ENCODE measurements around the gene APCDD1.

Gene APCDD1

DNA sequence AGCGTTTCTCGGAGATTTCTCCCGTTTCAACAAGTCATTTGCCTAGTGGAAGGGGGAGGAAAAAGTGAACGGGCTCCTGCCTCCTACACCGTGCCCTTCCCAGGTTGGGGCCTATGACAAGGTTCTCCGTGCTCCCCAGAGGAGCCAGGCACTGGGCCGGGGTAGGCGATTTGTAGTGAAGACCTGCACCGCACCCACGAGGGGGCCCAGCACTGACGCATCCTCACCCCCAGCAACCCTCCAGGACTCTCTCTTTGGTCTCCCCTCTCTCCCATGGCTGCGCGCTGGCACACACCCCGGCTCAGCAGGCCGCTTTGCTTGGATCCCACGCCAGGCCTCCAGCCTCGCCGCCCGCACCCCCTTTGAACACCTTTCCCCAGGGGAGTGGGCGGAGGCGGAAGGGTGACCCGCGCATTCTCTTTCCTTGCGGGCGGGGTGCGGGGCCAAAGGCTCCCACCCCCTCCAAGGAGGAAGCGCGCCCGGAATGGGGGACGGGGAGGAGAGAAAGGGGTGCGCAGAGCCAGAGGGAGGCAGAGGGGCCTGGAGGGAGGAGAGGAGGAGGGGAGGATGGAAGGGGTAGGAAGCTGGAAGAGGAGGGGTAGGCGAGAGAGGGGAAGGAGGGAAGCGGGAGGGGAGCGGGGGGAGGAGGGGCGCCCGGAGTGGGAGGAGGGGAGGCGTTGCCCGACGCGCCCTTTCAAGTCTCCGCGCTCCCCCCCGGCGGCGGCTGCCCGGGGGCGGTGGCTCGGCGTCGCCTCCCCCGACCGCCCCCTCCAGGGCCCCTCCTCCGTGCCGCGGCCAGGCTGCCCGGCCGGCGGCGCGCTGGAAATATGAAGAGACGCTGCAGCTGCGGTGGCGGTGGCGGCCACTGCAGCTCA is at the start of gene APCDD1:
Gene APCDD1, plus strand, starts transcription at position 830 of the 875 bp plus-strand sequence. CDS start 347 bp downstream, outside the sequence.
- no peak for ATAC-seq

DNA sequence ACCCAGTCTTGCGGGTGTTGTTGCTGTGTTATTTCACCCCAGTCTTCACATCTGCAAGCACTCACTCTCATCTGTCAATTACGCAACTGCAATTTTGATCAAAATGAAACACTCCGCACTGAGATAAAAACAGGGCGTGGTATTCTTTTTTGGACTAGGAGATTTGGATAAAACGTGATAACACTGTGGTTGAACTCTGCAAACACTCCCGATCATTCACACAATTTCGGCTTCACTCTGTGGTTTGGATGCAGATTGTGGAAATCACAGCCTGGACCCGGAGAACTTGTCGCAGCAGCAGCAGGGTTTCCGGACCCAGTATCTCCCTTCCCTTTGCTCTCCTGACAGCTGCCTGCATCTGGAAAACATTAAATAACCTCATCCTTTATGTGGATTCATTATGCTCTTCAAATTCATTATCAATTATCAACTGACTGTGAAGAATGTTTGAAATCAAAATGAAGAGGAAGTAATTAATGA is 49.4 kb upstream of the APCDD1 start:
- no peak for ATAC-seq

DNA sequence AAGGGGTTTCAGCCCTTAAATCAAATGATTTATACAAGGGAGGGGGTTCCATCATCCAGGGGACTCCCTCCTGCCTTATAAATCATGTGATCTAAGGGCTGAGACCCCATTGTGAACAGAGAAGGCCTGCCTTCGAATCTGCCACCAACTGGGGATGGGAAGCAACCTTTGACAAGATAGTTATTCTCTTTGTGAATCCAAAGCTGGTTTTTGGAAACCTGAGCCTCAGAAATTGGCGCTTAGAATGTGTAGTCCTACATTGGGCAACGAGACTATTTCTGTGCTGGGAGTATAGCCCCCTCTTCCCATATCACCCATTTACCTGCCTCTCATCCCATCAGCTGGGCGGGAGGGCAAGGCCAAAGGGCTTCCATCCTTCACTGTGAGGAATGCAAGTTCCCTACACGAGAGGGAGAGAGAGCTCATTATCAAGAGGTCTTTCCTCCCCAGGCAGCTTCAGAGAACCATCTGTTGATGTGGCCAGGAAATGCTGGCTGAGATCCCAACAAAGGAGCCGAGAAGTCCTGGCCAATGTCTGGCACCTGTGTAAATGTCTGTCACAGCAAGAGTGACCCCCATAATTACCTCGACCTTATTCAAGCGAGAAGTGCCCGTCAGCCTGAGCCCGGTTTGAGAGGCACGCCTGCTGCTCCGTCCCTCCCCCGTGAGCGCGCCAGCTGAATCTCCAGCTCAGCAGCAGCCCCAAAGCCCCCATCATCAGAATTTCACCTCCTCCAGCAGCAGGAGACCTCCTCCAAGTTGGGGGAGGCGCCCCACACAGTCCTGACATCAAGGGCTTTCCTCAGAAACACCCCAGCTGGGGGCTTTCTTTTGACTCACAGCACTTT is 48.4 kb upstream of the APCDD1 start:
- ATAC-seq = no peak

DNA sequence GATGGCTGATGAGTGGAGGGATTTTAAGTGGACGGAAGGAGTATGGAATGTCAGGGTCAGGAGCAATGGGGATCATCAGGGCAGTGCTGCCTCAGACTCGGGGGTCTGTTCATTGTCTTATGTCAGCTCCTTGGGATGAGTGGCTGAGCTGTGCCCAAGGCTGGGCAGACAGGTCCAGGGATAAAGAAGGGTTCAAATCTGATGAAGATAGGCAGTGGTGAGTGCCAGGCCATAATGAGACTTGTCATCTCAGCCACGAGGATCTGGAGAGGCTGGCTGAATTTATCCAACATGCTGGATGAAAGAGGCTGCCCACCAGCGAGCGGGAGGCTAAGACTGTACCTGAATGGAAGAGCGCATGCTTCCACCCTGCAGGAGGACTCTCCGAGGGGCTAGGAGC is 46.3 kb upstream of the APCDD1 start:
- no peak for ATAC-seq

DNA sequence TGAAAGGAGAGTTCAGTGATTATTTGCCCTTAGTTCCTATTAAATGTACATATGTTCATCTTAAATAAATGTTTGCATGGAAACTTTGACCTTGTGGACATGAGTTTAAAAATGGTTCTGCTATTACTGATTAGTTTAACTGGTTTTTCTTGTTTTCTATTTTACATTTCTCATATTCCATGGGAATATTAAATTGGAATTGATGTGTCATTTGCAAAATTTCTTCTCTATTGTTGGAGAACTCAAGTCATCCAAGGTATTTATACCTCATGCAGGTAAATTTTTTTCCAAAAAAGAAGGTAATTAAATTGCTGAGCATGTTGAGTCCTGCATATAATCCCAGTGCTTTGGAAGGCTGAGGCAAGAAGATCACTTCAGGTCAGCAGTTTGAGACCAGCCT is 45.4 kb upstream of the APCDD1 start:
- no peak for ATAC-seq

DNA sequence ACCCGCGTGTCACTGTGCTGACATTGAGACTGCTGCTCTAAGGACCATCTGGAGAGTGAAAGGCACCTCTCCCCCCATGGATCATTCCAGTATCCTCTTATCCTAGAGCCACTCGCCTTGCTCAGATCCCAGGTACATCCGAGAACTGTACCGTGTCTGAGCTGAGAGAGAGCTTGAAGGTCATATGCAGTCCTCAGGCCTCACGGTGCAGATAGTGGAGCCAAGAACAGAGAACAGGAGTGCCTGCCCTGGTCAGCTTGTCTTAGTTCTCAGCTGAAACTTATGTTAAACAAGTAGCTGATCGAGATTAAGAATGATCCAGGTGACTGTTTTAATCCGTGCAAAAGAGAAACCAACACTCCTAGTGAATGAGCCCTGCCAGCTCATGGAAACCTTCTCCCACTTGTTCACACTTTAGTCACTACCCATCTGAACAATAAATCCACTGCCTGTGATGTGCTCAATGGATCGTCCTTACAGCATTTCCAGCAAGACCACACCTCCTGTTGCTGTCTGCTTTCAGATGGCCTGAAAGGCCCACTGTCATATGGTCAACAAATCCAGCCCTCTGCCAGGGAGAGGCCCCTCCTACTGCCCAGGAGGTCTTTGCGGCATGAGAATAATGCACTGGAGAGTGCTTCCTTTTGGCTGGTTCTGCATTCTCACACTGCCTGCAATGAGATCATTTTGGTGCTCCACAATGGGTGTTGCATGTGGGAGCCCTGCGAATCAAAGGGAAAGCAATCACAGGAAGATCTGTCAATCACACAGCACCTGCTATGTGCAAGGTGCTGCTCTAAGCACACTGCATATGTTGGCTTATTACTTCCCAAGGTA is 43.7 kb upstream of the APCDD1 start:
- no peak for ATAC-seq

DNA sequence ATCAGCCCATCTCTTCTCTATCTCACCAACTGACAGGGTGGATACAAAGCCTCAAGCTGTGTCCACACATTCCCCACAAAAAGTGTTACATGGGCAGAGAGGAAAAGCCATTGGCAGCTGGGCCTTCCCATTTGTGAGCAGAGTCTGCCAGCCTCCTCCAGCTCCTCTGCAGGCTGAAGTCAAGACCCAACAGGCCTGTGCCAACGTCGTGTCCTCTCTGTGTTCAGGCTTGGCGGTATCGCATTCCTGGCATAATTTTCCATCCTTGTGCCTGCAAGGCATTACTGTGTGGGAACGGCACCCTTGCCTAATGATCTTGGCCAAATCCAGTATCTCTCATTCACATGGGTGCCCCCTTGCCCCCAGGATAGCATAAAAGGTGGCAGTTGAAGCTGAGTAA is 41.5 kb upstream of the APCDD1 start:
- no peak for ATAC-seq

DNA sequence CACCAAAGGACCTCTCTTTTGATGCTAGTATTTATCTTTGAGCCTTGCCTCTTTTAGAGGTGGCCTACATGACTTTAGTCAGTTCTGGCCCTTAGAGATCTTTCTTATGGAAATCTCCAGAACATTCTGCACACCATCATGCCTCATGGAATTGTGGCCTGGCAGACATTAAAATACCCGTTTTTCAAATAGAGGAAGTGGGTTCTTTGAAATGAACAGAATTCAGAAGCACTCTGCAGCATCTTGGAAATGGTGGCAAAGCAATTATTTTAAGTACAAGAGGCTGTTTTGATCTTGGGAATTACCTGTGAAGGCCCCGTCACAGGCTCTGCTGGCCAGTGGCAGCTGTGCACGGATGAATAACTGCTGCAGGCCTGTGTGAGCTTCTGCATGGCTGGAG is 40.7 kb upstream of the APCDD1 start:
- no peak for ATAC-seq

DNA sequence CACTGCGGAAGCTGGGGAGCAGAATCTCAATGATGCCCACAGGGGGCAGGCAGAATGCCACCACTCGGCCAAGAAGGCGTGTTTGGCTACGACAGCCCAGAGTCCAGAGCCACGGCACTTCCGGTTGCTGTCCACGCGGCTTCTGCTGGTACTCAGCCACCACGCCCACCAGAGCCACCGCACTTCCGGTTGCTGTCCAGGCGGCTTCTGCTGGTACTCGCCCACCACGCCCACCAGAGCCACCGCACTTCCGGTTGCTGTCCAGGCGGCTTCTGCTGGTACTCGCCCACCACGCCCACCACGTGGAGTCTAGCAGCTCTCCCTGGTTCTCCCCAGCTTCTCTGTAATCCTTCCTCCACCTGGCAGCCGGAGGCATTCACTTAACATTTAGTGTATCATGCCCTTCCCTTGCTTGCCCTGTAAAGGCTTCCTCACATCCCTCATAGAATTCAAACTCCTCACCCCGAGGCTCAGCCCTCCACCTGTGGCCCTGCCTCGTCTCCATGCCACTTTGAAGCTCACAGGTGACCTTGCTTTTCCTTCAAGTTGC is 40.1 kb upstream of the APCDD1 start:
- ATAC-seq = no peak

DNA sequence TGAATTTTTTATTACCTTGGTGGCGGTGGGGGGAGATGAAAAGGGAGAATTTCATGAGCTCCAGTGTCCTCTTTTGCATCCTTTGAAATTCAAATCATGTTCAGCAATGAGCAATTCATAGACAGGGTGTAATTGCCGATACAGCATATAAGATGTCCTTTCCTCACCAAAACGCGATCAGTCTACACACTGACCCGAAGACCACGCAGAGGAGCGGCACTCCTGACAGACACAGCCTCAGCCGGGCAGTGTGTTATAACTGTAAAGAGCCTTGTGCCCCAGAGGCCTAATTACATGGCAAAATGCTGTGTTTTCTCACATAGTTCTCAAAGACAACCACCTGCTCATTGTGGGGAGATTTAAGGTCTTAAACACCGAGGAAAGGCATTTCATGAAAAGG is 38.4 kb upstream of the APCDD1 start:
- no peak for ATAC-seq

DNA sequence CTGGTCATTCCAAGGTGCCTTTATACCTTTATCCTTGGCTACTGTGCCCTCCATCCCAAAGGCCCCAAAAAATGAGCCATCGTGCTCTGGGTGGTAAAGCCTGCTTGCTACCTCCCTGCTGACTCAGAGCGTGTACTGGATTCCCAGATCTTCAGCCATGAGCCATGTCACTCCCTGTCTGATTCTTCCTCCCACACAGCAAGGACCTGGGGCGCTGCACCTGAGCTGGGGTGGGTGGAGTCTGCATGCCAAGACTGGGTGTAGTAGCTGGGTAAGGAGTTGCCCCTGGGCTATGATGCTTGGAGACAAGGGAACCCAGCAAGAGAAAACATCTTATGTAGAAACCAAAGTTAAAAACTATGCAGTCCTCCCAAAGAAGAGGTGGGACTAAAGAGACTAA is 37.2 kb upstream of the APCDD1 start:
- ATAC-seq = no peak

DNA sequence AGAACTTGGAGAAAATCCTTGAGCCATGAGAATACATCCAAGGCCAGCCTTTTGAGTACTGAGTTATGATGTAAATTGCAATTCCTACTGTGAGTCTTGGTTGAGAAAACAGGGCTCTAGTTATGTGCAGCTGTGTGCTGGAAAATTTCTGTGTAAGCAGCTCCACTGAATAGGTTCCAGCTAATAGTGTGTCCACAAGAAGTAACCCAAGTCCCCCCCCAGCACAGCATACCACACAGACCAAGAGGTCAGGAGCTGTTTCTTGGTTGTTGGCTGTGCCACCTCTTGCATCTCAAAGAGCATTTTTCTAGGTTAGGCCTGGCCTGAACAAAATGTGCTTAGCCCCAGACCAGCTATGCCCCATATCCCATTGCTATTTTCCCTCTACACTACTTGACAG is 36.8 kb upstream of the APCDD1 start:
- no peak for ATAC-seq

DNA sequence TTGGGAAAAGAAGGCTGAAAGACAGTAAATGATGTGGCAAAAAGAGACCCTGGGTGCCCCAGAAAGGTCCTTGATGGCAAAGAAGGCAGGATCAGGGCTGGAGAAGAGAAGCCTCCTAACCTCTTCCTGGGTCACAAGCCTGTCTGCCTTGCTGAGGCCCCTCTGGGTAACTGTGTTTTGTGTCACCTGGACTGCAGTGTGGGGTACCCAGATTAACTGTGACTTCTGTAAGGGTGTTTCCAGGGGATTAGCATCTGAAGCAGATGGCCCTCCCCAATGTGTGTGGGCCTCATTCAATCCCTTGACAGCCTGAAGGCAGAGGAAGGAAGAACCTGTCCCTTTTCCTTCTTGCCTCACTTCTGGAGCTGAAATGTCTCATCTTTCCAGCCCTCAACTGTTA is 35.6 kb upstream of the APCDD1 start:
- no peak for ATAC-seq

DNA sequence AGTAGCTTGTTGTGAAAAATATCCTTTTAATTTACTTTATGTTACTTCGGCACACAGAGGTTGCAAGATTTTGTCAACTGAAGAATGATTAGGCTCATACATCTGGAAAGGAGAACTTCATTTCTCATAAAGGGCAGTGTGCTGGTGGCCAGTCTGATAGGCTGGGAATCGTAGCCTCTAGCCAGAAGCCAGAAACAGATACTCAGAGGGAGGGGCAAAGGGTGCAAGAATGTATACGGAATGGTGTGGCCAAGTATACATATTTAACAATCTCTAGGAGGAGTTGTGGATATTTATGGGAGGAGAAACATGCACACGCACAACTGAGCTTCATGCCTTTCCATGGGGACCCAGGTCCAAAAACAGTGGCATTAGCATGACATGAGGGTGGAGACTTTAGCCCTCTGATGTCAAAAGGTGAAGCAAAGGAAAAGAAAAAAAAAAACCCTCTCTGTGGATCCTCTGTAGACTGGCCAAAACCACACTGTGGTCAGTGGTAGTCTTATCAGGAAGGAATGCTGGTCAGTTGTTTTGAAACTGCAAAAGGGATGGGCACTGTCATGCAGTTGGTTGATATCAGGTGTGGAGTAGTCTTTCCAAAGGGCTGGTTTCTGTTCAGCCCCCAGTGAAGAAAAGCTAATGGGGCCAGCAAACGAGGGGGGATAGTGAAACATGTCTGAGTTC is 34.9 kb upstream of the APCDD1 start:
- ATAC-seq = no peak

DNA sequence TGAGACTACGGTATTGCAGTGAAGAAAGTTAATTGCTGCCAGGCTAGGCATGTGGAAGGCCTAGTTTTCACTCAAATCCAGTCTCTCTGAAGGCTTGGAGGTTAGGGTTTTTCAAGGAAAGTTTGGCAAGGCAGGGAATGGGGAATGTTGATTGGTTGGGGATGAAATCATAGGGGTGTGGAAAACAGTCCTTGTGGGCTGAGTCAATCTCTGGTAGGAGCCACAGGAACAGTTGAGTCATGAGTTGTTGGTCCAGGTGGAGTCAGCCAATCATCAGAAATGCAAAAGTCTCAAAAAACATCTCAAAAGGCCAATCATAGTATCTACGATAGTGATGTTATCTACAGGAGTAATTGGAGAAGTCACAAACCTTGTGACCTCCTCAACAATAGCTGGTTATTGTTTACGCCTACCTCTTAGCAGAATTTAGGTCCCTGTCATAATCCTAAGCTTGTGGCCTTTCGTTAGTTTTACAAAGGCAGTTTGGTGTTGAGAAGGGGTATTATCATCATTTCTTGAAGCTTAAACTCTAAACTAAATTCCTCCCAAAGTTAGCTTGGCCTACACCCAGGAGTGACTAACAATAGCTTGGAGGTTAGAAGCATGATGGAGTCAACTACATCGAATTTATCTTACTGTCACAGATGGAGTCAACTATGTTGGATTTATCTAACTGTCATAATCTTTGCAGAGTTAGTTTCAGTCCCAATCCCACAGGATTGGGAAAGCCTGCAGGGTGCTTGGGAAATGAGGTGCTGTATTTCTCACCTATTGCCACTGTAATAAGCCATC is 33.7 kb upstream of the APCDD1 start:
- ATAC-seq = no peak

DNA sequence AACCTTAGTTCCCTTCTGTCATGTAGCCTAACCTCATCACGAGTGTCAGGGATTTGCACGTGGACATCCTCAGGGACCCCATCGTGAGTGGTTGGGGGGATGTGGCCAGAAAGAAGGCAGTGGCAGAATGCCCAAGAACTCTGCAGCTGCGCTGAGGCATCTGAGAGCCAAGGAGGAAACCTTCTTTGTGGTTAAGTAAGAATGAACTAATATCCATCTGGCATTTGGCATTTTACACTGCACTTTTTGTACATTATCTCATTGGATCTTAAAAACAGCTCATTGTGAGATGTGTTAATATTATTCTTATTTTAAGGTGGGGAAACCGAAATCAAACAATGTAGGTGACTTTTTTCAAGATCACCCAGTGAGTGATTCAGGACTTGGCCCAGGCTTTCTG is 32.6 kb upstream of the APCDD1 start:
- ATAC-seq = no peak

DNA sequence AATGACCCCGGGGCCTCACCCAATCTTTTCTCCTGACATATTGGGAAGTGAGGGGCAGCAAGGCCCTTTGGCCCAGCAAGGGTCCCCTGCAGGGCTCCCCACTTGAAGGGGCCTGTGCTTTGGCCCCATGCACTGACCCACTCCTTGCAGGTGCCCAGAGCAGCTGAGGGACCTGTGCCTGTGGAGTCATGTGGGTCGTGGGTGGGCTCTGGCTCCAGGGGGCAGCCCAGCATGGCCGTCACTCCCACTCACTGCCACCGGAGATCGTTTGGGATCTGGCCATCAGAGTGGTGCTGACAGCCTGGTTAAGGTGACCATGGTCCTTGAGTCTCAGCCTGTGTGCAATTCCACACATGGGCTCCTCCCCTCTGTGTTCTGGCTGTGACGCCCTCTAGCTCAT is 31.7 kb upstream of the APCDD1 start:
- ATAC-seq = no peak

DNA sequence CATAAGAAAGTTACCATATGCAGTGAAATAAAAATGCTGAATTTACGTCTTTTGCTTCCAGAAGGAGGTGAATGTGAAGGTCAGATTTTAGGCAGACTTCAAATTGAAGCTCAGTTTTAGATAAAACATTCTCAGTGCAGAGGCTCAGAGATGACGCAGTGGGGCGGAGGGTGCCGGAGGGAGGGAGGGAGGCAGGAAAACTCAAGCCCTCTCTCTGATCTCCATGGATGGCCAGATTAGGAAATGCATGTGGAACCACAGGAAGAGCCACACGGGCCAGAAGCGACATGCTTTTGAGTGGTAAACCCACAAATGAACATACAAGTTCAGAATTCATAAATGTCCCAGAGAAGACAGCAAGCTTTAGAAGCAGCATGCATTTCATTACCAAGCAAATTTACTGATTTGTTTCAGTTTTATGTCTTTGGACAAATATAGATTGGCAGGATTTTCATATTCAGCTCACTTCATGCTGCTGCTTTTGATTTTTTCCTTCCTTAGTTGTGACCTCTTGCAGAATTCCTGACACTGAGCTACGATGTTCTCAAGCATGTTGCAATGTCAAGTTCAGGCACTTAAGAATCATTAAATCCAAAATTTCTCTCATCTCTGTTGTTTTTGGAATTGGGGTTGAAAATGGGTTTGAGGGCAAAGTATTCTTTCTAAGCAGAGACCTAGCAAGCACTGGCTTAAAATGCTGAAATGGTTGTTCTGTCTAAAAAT is 29.7 kb upstream of the APCDD1 start:
- no peak for ATAC-seq

DNA sequence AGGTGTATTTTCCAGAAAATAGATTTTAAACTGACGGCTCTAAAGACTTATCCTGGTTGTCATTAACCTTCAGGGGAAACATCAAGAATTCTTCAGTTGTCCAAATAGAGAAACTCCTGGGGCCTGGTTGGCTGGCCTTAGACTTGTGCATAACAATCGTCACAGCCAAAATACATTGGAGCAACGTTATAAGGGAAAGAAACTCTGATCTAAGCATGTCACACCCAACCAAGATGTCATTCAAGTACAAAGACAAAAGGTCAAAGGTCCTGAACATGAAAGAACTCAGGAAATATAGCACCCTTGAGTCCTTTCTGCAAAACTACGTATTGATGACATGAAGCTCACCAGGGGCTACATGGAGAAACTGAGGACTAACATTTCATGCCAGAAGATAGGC is 23.8 kb upstream of the APCDD1 start:
- ATAC-seq = no peak

DNA sequence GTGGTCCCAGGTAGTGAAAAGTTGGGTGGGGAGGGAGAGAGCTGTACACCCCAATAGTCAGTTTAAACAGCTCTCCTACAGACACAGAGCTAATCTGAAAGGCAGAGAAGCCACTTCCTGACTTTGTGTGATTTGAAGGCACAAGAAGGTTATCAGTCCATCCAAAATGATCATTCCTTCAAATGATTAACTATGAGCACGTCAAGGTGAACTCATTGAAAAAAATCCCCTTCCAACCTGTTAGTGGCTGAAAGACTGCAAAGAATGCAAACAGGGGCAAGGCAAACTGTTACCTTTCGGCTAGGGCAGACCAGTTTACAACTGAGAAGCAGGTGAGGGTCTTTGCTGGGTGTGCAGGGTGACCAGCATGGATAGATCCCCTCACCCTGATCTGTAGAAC is 22.8 kb upstream of the APCDD1 start:
- ATAC-seq = no peak
